Kidney tubule cell (primary cell): ENCODE results near the gene PAX7.
"Not testable (repeated sequence)": the region's sequence is repeated elsewhere in the genome, so short reads cannot be mapped to it uniquely, and the experiment has no call there.

ENCODE experiments used
- DNase-seq: peaks from one replicate; pipeline ENCODE4 v3.0.0-alpha.2; 2018; ENCODE audit warnings: low spot score

The PAX7 gene

GRCh38 chr1:18658831-18659230 is 28.2 kb downstream of the PAX7 start:
- DNase-seq: no peak

- DNase-seq: no peak
These were observed 31.0 kb downstream of the PAX7 start for GRCh38 chr1:18661404-18662285.

DNA sequence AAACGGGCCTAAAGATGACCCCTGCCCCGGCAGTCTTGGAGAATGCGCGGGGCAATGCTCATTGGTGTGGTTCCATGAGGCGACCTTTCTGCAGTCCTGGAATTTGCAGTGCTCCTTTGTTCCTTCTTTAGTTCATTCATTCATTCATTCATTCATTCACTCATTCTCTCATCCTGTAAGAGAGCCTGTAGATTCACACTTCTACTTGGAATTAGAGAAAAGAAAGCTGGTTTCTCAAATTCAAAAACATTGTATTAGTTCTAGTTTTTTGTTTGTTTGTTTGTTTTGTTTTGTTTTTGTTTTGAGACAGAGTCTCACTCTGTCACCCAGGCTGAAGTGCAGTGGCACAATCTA is 31.6 kb downstream of the PAX7 start:
- DNase-seq: no peak

GRCh38 chr1:18666317-18666920 is 35.8 kb downstream of the PAX7 start:
- no peak for DNase-seq

DNA sequence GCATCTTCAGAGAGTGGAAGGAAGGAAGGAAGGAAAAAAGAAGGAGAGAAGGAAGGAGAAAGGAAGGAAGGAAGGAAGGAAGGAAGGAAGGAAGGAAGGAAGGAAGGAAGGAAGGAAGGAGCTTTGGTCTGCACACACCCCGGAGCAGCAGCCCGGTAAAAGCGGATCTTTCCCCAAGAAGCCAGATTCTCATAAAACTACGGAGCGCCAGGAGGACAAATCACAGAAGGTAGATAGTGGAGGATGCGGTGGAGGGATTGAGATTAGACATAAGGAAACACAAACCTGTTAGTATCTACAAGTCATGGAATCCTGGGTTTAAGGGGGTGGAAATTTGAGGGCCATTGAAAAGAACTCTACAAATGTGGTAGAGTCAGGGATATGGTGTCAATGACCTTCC is 36.7 kb downstream of the PAX7 start:
- no peak for DNase-seq

DNA sequence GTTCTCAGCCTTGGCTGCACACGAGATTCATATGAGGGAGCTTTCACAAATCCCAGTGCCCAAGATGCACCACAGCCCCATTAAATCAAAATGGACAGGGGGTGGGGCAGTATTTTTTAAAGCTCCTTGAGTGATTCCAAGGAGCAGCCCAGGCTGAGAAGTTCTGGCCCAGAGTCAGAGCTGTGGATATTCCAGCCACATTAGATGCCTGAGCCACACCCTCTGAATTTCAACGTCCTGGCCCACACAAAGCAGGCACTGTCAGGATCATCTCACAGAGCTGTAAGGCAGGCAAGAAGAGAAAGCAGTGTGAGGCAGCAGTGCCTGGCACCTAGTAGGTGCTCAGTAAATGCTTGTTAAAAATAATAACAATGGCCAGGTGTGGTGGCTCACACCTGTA is 37.4 kb downstream of the PAX7 start:
- no peak for DNase-seq

GRCh38 chr1:18668750-18669404 is 38.2 kb downstream of the PAX7 start:
- DNase-seq: peak; percentile 57

- no peak for DNase-seq
These were observed 39.6 kb downstream of the PAX7 start for GRCh38 chr1:18670121-18670867.

DNA sequence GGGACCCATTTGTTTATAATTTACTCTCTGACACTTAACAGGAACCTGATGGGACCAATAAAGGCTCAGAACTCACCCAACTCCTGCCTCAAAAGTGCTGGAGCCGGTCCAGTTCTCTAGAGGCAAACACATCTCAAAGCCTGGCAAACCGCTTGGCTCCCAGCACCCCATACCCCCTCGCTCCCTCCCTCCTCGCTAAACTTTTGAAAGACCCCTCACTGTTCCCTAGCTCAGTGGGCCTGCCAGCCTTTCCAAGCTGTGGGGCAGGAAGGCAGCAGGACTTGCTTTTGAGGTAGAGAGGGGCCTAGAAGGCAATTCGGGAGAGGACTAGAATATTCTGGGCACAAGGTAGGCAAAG is 40.2 kb downstream of the PAX7 start:
- no peak for DNase-seq

DNA sequence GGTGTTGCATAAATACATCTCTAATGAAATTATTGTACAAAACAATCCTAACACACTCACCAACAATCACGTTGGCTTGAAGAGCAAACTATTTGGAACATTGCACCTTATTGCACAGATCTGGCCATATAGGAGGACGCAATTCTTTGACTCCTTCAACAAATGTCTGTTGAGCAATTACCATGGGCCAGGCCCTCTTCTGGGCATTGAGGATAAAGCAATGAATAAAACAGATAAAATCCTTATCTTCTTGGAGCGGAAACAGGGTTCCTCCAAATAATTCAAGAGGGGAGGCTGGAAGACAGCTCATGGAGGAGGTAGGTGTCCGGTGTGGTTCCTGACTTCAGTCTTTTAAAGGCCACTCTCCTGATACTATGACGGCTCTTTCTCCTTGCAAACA is 43.3 kb downstream of the PAX7 start:
- no peak for DNase-seq

DNA sequence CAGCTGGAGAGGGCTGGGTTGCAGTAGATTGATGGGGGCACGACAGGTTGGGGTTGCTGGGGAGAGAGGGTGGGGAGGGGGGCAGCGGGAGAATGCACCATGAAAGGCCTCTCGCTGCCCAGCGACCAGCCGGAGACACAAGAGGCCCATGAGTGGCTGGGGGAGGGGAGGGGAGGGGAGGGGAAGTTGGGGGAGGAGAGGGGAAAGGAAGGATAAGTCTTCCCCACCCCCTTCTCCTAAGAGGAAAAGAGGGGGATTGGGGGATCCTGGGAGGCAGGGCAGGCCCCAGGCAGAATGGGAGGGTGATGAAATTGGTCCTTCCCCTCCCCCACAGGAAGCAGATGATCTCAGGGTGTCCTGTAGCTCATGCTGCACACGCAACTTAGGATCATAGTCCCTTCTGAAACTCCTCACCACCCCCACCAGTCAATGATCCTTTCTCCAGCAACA is 45.7 kb downstream of the PAX7 start:
- no peak for DNase-seq

- peak; percentile 66 for DNase-seq
These were observed 50.8 kb downstream of the PAX7 start for GRCh38 chr1:18681423-18681835.

- DNase-seq: no peak
These were observed 51.7 kb downstream of the PAX7 start for GRCh38 chr1:18682375-18682774.

DNA sequence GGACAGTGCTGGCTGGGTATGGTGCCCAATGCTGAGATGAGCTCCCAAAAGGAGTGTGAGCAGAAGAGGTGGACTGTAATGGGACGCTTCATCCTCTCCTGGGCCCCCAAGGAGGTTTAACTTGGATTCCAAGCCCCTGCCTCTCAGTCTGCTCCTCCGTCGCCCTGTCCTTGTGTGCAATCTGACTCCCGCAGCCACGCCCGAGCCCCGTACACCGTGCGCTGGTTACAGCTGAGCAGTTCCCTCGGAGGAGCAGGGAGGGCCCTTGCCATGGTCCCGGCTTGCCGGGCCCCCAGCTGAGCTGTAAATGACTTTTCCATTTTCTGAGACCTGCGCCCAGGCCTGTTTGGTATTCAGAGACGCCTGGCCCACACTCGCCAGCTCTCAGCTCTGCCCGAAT is 53.7 kb downstream of the PAX7 start:
- no peak for DNase-seq

DNA sequence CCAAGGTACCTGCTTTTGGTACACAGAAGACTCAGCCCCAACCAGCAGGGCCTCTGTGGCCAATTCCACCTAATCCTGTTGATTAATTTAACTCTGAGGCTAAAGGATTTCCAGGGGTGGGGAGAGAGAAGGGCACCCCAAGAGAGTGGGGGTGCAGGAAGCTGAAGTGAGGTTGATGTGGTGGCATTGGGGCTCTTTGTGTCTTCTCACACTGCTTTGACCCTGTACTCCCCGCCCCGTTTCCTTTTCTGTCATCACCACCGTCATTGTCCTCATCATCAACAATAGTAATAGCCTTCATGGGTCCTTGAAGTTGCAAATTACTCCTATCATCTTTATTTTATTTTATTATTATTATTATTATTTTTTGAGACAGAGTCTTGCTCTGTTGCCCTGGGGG is 55.9 kb downstream of the PAX7 start:
- DNase-seq: no peak

DNA sequence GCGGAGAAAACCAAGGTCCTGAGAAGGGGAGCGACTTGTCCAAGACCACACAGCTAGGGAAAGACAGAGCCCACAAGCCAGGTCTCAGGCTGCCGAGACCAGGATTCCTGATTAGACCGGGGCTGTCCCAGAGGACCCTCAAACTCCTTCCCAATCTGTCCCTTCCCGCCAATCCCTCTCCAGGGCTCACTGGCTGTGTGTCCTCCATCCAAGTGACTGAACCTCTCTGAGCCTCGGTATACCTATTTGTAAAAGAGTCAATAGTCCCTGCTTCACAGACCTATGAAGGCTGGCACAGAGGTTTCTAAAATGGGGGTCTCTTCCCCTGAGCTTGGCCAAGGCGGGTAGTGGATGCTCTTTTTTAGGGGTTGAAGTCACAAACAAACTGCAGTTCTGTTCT is 56.6 kb downstream of the PAX7 start:
- no peak for DNase-seq

GRCh38 chr1:18691648-18692047 is 61.0 kb downstream of the PAX7 start:
- DNase-seq: no peak

GRCh38 chr1:18693256-18694098 is 62.8 kb downstream of the PAX7 start:
- no peak for DNase-seq

- DNase-seq: not testable (repeated sequence)
These were observed 63.6 kb downstream of the PAX7 start for GRCh38 chr1:18694289-18694688.

GRCh38 chr1:18697541-18697940 is 66.9 kb downstream of the PAX7 start:
- DNase-seq: no peak

DNA sequence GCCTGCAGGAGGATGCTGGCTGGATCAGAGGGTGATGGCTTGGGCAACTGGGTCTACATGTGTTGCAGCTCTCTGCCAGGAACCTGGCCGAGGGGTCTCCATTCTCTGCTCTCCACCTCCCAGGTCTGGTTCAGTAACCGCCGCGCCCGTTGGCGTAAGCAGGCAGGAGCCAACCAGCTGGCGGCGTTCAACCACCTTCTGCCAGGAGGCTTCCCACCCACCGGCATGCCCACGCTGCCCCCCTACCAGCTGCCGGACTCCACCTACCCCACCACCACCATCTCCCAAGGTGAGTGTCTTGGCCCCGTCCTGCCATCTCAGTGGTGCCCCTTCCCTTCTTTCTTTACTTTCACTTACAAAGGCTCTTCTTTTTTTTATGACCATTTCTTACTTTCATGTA is 69.9 kb downstream of the PAX7 start:
- DNase-seq: no peak

GRCh38 chr1:18701183-18701582 is 70.5 kb downstream of the PAX7 start:
- DNase-seq: no peak
